Kidney epithelial cell (primary cell): ENCODE measurements around the gene CDH5. TPM values are rescaled to one million over a fixed set of nuclear protein-coding genes. Genes with fewer than 3 reads are reported as not detected.
A peak's percentile ranks its signal among the peaks of the same experiment; 100 is the strongest.

Experiments used
- DNase-seq: peaks from one replicate; pipeline ENCODE4 v3.0.0-alpha.2; 2010; ENCODE audit warnings: low read depth
- H3K27me3 ChIP-seq: 2 replicates; pipeline ENCODE4 v1.6.0; 2011; ENCODE audit warnings: low read length; ENCODE audit not compliant: control insufficient read depth, insufficient read depth
- H3K36me3 ChIP-seq: 2 replicates; pipeline ENCODE4 v1.5.1; 2011; ENCODE audit warnings: low read length; ENCODE audit not compliant: control insufficient read depth, insufficient read depth
- H3K4me3 ChIP-seq: 2 replicates; pipeline ENCODE4 v1.5.1; 2011; ENCODE audit warnings: low read depth, mild to moderate bottlenecking, control low read depth, low read length
- total RNA-seq: library from RNA; depleted of rRNA; stranded (reverse); fragments of >200 nt; gene quantifications from 2 replicates; pipeline ENCODE4 v1.2.3, GENCODE V29; 2015
- TF ChIP-seq, protein P1 (sequence below): IDR thresholded peaks from 2 replicates; pipeline ENCODE4 v1.5.1; 2011; ENCODE audit warnings: mild to moderate bottlenecking, moderate library complexity, low read length, control low read depth, inconsistent platforms; ENCODE audit not compliant: insufficient read depth, poor library complexity, severe bottlenecking

Gene CDH5
- total RNA-seq, 1 donor from 2014 or later = 0.67 TPM

DNA sequence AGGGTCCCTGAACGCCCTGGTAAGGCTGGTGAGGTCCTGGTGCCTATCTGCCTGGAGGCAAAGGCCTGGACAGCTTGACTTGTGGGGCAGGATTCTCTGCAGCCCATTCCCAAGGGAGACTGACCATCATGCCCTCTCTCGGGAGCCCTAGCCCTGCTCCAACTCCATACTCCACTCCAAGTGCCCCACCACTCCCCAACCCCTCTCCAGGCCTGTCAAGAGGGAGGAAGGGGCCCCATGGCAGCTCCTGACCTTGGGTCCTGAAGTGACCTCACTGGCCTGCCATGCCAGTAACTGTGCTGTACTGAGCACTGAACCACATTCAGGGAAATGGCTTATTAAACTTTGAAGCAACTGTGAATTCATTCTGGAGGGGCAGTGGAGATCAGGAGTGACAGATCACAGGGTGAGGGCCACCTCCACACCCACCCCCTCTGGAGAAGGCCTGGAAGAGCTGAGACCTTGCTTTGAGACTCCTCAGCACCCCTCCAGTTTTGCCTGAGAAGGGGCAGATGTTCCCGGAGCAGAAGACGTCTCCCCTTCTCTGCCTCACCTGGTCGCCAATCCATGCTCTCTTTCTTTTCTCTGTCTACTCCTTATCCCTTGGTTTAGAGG, 37.1 kb downstream of the CDH5 start:
- TF ChIP-seq, protein P1, sequence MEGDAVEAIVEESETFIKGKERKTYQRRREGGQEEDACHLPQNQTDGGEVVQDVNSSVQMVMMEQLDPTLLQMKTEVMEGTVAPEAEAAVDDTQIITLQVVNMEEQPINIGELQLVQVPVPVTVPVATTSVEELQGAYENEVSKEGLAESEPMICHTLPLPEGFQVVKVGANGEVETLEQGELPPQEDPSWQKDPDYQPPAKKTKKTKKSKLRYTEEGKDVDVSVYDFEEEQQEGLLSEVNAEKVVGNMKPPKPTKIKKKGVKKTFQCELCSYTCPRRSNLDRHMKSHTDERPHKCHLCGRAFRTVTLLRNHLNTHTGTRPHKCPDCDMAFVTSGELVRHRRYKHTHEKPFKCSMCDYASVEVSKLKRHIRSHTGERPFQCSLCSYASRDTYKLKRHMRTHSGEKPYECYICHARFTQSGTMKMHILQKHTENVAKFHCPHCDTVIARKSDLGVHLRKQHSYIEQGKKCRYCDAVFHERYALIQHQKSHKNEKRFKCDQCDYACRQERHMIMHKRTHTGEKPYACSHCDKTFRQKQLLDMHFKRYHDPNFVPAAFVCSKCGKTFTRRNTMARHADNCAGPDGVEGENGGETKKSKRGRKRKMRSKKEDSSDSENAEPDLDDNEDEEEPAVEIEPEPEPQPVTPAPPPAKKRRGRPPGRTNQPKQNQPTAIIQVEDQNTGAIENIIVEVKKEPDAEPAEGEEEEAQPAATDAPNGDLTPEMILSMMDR = no peak
- H3K36me3 ChIP-seq = no peaks in the 10 kb centered on the region
- H3K27me3 ChIP-seq = no peaks in the 10 kb centered on the region
- H3K4me3 ChIP-seq = no peak overlapping the region
- DNase-seq = no peak

DNA sequence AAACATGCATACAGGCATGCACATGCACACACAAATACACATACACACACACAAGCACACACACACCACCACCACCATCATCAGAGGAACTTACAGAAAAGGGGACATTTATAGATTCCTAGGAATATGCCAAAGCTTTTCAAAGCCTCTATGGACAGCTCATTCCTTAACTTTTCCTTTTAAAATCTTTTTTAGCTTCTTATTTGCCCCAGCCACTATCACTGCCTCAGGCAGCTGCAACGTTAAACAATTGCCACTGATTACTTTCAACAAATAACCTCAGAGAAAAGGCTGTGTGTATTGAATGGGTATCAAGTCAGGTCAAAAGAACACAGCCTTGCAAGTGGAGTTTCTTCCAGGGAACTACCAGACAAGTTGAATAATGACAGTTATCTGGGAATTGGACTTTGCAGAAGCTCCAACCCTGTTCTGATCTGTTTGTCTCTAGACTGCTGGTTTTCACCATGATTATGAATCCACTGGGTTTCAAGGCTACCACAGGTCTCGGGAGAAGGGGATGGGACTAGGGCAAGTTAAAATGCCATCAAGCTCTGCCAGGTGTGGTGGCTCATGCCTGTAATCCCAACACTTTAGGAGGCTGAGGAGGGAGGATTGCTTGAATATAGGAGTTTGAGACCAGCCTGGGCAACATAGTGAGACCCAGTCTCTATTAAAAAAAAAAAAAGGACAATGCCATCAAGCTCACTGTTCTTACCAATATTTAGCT, 38.7 kb downstream of the CDH5 start:
- Histone ChIP-seq H3K4me3 (no peak overlapping the region), H3K27me3 (no peaks in the 10 kb centered on the region), H3K36me3 (no peaks in the 10 kb centered on the region)
- TF ChIP-seq, protein P1 = no peak
- no peak for DNase-seq

DNA sequence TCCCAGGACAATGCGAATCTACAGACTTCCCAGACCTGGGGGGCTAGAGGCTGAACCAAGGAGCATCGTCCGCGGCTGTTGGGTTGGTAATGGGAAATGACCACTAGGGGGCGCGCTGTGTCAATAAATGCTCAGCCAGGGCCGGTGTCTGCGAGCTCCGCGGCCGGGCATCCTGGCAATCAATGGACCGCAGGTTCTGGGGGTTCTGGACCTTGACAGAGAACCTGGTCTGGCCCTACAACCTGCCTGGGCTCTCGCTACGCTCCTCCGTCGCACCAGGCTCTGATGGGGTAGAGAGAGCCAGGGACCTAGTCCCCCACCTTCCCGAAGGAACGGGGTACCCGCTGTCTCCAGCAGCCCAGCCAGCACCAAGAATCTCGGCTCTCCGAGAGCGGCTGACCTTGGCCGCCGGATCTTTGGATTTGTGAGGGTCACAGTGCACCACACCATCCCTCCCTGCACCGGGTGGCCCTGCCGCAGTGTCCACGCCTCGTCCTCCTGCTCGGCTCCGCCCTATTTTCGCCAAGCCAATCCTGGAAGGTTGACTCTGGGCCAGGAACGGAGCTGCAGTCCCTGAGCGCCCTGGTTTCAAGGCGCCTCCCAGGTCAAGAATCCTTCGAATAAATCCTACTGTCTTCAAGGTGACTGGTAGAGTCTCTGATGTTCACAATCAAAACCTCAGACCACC, 40.2 kb downstream of the CDH5 start:
- no peak for DNase-seq
- Histone ChIP-seq H3K27me3 (no peaks in the 10 kb centered on the region), H3K36me3 (no peaks in the 10 kb centered on the region), H3K4me3 (peak overlapping the region; percentile 46)
- TF ChIP-seq, protein P1 = peak; percentile 73

DNA sequence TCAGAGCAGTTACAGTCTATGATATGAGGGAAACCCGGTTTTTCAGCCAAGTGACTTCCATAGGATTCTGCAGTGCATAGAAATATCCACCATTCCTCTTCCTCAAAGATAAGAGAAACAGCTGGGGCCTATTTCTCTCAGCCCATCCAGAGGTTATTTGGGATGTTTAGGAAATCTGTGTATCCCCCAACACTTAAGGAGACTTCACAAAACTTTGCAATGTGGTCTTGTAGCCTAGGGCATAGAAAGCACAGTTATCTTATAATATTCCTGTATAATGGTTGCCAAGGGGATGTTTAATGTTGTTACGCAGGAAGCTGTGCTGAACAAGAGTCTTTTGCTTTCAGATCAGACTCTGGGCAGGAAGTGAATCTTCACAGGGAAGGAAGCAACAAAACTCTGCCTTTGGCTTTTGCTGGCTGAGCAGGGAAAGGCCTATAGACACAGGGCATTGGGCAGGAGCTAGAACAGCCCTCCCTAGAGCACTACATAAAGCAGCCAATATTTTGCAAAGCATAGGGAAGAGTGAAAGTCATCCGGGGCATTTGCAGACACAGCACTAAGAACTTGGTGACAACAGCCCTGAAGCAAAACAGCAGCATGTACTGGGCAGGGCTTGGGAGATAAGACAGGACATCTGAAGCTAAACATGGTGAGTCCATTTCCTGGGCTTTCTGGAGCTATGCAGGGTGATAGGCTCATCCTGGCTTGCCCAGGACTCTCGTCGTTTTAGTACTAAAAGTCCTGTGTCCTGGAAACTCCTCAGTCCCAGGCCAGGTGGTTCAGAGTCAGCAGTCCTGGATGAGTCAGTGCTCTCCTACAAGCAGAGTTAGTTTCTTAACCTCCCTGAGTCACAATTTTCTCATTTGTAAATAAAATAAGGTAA, 41.9 kb downstream of the CDH5 start:
- TF ChIP-seq, protein P1 = no peak
- DNase-seq = peak; percentile 88
- Histone ChIP-seq H3K4me3 (no peak overlapping the region), H3K27me3 (no peaks in the 10 kb centered on the region), H3K36me3 (no peaks in the 10 kb centered on the region)

DNA sequence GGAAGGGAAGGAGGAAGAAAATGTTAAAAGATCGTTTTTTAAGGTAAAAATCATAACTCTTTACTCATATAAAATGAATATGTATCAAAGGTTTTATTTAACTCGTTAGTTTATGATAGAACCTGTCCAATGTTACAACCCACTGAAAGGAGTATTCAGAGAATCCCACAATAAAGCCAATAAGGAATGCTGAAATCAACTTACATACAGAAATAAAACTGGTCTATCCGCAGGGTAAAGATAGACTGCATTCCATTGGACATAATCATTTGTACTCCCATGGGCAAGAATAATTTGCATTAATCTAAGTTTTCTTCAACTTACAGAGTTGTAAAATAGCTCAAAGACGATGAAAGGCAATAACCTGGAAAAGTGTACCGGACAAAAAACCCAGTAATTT, 42.7 kb downstream of the CDH5 start:
- DNase-seq = peak; percentile 51
- Histone ChIP-seq H3K27me3 (no peaks in the 10 kb centered on the region), H3K36me3 (no peaks in the 10 kb centered on the region), H3K4me3 (no peak overlapping the region)
- TF ChIP-seq, protein P1 = no peak
